AG10803 (cell line): ENCODE results near the gene CASZ1.

ENCODE experiments used
- DNase-seq: peaks from one replicate; pipeline ENCODE4 v3.0.0; 2010; ENCODE audit warnings: low read depth
- H3K4me3 ChIP-seq: 2 replicates; pipeline ENCODE4 v1.5.1; 2011; ENCODE audit warnings: mild to moderate bottlenecking, low read length, control low read depth
- TF ChIP-seq, protein P1 (sequence below): conservative IDR thresholded peaks from 2 replicates; pipeline ENCODE4 v1.5.1; 2011; ENCODE audit warnings: mild to moderate bottlenecking, low read length, control low read depth, inconsistent platforms

The CASZ1 gene

DNA sequence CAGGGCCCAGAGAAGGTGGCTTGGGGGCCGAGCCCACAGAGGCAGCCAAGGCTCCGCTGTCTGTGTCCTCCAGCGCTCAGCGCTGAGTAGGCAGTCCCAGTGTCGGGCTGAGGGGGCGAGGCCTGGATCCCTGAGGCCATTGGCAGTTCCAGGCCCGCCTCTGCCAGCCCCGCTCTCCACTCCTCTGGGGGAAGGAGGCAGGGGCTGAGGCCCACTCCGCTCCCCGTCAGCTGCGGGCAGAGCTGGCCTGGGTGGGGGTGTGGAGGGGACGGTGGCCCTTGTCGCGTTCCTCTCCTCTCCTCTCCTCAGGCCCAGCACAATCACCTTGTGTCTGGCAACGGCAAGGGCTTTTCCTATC, 132.8 kb downstream of the CASZ1 start:
- H3K4me3 ChIP-seq, result no peak overlapping the region
- peak; percentile 11 for DNase-seq
- TF ChIP-seq, protein P1, sequence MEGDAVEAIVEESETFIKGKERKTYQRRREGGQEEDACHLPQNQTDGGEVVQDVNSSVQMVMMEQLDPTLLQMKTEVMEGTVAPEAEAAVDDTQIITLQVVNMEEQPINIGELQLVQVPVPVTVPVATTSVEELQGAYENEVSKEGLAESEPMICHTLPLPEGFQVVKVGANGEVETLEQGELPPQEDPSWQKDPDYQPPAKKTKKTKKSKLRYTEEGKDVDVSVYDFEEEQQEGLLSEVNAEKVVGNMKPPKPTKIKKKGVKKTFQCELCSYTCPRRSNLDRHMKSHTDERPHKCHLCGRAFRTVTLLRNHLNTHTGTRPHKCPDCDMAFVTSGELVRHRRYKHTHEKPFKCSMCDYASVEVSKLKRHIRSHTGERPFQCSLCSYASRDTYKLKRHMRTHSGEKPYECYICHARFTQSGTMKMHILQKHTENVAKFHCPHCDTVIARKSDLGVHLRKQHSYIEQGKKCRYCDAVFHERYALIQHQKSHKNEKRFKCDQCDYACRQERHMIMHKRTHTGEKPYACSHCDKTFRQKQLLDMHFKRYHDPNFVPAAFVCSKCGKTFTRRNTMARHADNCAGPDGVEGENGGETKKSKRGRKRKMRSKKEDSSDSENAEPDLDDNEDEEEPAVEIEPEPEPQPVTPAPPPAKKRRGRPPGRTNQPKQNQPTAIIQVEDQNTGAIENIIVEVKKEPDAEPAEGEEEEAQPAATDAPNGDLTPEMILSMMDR, result no peak

DNA sequence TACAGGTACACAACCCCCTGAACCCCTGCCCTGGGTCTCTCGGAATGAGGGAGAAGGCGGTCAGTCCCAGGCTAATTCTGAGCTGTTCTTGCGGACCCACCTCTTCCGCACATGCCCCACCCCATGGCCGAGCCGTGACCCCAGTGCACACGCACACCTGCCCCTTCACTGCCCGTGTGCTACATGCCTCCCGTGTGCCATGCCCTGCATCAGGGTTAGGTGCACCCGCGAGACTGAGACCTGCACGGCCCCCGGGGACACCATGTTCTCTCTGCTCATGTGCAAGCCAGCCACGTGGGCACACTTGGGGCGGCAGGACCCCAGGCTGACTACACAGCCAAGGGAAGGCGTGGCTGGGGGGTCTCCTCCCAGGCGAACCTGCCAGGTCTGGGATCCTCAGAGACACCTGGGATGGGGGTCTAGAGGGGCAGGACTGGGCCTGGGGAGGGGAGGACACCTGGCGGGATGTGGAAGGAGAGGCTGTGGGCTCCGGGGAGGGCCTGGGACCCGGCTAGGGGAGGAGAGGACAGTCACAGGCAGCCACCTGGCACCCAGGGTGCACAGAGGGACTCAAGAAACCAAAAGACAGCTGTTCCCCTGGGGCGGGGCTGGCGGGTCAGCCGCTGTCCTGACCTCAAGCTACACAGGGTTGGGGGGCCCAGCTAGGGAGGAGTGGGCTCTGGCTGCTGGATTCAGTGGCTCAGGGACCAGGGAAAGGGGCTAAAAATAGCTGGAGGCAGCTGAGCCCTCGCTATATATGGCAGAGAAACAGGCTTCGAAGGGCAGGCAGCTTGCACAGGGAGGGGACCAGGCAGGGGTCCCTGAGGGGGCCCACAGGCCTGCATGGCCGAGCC, 133.4 kb downstream of the CASZ1 start:
- TF ChIP-seq, protein P1, result no peak
- no peak overlapping the region for H3K4me3 ChIP-seq
- DNase-seq, result no peak

DNA sequence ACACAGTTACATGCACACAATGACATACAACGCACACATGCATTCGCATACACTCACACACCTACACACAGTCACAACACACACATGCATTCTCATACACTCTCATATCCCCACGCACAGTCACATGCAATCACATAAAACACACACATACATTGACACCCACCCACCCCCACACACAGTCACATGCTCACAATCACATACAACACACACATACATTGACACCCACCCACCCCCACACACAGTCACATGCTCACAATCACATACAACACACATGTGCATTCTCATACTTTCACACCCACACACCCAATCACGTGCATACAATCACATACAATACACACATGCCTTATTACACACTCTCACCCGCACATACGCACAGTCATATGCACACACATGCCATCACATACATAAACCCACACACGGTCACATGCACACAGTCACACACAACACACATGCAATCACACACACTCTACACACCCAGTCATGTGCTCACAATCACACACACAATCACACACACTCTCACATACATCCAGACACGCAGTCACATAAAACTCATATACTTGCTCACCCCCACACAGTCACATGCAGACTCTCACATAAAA, 134.3 kb downstream of the CASZ1 start:
- TF ChIP-seq, protein P1, result no peak
- H3K4me3 ChIP-seq, result no peak overlapping the region
- DNase-seq, result no peak

DNA sequence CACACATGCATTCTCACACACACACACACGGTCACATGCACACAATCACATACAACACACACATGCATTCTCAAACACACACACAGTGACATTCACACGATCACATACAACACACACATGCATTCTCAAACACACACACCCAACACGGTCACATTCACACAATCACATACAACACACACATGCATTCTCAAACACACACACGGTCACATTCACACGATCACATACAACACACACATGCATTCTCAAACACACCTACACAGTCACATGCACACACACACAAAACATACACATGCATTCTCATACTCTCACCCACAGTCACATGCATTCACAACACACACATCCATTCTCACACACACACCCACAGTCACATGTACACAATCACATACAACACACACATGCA, 135.0 kb downstream of the CASZ1 start:
- TF ChIP-seq, protein P1, result no peak
- DNase-seq, result no peak
- H3K4me3 ChIP-seq, result no peak overlapping the region

DNA sequence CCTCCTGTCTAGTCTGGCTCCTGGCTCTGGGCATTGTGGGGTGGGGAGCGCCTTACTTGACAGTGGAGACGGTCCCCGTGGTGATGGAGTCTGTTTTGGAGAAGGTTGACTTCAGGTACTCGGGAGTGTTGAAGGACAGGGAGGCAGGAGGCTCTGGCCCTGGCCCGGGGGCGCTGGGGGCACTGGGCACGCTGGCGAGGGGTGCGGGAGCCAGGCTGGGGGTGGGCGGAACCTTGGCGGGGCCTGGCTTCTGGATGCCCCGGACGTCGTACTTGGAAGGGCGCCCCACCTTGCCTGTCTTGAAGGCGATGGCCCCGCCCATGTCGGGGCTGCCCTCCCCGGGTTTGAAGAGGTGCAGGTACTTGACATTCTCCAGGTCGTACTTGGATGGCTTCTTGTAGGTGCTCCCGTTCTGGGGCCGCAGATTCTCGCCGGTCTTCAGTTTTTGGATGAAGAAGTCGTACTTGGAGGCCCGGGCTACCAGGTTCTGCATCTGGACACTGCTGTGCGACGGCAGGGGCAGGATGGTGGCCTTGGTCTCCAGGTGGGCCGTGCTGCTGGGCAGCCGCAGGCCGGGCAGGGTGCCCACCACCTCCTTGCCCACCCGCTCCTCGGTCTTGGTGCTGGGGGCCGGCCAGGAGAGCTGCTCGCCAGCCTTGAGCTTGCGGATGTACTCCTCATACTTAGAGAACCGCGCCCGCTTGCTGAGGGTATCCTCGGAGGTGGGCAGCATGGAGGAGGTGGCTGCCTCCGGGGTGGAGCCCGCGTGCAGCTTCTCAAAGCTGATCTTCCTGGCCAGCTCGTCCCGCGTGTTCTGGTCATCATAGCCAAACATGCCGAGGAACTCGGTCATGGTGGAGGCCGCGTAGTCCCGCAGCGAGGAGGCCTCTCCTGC, 136.6 kb downstream of the CASZ1 start:
- TF ChIP-seq, protein P1, result no peak
- H3K4me3 ChIP-seq, result no peak overlapping the region
- DNase-seq, result no peak

DNA sequence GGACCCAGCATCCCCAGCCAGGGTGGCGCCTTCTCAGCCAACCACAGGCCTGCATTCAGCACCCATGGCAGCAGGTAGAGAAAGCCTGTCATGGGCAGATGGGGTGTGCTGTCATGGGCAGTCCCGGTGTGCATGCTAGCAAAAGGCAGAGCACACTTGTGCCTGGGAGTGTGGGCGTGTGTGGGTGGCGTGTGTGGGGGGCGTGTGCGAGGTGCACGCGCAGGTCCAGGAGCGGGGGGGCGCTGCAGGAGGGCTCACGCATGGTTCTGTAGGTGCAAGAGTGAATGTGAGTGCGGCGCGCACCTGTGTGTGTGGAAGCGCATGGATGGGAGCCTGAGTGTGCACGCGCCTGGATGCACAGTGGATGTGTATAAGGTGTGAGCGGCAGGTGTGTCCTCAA, 137.2 kb downstream of the CASZ1 start:
- H3K4me3 ChIP-seq, result no peak overlapping the region
- no peak for DNase-seq
- TF ChIP-seq, protein P1, result no peak
